T-helper 22 cell (primary cell): ENCODE results near the gene SPOCK2.

ENCODE experiments used
- DNase-seq: peaks from one replicate; pipeline ENCODE4 v3.0.0-alpha.2; 2020; ENCODE audit warnings: low read depth

Gene SPOCK2

GRCh38 chr10:72088889-72089575 is 681 bp upstream of the SPOCK2 start:
- peak; percentile 54 for DNase-seq

GRCh38 chr10:72087392-72087968 is 871 bp downstream of the SPOCK2 start:
- DNase-seq: no peak

GRCh38 chr10:72086466-72087391 is 1.6 kb downstream of the SPOCK2 start:
- DNase-seq: peak; percentile 50

GRCh38 chr10:72085864-72086465 is 2.4 kb downstream of the SPOCK2 start:
- no peak for DNase-seq

GRCh38 chr10:72085166-72085565 is 3.2 kb downstream of the SPOCK2 start:
- DNase-seq: no peak

GRCh38 chr10:72083790-72084459 is 4.4 kb downstream of the SPOCK2 start:
- DNase-seq: peak; percentile 47

GRCh38 chr10:72082856-72083789 is 5.2 kb downstream of the SPOCK2 start:
- DNase-seq: no peak

GRCh38 chr10:72081772-72082590 is 6.4 kb downstream of the SPOCK2 start:
- DNase-seq: no peak

GRCh38 chr10:72081210-72081609 is 7.1 kb downstream of the SPOCK2 start:
- no peak for DNase-seq

- DNase-seq: no peak
Measured at GRCh38 chr10:72080042-72080975, 8.0 kb downstream of the SPOCK2 start.

- peak; percentile 69 for DNase-seq
Measured at GRCh38 chr10:72079356-72079755, 9.0 kb downstream of the SPOCK2 start.

- DNase-seq: no peak
Measured at GRCh38 chr10:72077275-72077990, 10.9 kb downstream of the SPOCK2 start.

GRCh38 chr10:72076756-72077155 is 11.6 kb downstream of the SPOCK2 start:
- DNase-seq: no peak

- DNase-seq: no peak
Measured at GRCh38 chr10:72075376-72076115, 12.8 kb downstream of the SPOCK2 start.

GRCh38 chr10:72074574-72075375 is 13.6 kb downstream of the SPOCK2 start:
- no peak for DNase-seq
